ENCODE results near the gene ADAMTS17. TPM values are rescaled to one million over a fixed set of nuclear protein-coding genes. Genes with fewer than 3 reads are reported as not detected.
A peak's percentile ranks its signal among the peaks of the same experiment; 100 is the strongest.

ADAMTS17 gene
- total RNA-seq, 1 experiment from 2014 or later, result 1.5 TPM

DNA sequence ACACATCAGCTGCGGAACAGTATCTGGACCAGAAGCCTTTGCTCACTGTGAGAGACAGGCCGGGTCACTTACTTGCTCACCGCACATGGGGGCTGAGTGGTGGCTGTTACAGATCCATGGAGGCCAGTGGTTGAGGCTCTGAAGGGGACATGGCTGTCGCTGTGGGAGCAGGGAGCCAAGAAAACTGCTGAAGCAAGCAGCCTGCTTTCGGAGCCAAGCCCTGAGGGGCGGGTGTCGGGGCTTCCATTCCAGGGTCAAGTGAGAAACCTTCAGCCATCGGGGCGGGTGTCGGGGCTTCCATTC lies 42.3 kb upstream of the ADAMTS17 start:
- Mint-ChIP-seq H3K27ac (ENCODE audit: unreplicated experiment) (no peak overlapping the region), H3K9me3 (ENCODE audit: unreplicated experiment) (peaks cover 32% of the 10 kb centered on the region), H3K4me3 (ENCODE audit: unreplicated experiment) (no peak overlapping the region), H3K36me3 (ENCODE audit: insufficient read depth, unreplicated experiment) (no peaks in the 10 kb centered on the region), H3K4me1 (ENCODE audit: low read depth, unreplicated experiment) (no peaks in the 10 kb centered on the region), H3K27me3 (ENCODE audit: insufficient read depth, unreplicated experiment) (no peaks in the 10 kb centered on the region)
- no peak overlapping the region for H3K4me3 ChIP-seq (ENCODE audit: low read depth, low read length)
- TF ChIP-seq, protein P1, sequence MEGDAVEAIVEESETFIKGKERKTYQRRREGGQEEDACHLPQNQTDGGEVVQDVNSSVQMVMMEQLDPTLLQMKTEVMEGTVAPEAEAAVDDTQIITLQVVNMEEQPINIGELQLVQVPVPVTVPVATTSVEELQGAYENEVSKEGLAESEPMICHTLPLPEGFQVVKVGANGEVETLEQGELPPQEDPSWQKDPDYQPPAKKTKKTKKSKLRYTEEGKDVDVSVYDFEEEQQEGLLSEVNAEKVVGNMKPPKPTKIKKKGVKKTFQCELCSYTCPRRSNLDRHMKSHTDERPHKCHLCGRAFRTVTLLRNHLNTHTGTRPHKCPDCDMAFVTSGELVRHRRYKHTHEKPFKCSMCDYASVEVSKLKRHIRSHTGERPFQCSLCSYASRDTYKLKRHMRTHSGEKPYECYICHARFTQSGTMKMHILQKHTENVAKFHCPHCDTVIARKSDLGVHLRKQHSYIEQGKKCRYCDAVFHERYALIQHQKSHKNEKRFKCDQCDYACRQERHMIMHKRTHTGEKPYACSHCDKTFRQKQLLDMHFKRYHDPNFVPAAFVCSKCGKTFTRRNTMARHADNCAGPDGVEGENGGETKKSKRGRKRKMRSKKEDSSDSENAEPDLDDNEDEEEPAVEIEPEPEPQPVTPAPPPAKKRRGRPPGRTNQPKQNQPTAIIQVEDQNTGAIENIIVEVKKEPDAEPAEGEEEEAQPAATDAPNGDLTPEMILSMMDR (IDR thresholded peaks at IDR 0.05; ENCODE audit: insufficient read depth in 1 of 2, low read depth in 1 of 2, low read length in 1 of 2, severe bottlenecking in 1 of 2, unreplicated experiment in 1 of 2), result no peak
- intact Hi-C loops (cut with micrococcal nuclease; ENCODE audit: unreplicated experiment), result no loop called here
- no peaks in the 10 kb centered on the region for H3K9me3 ChIP-seq
- BruUV-seq (replicated peaks), result no TSS peak
- no peaks in the 10 kb centered on the region for H3K36me3 ChIP-seq (ENCODE audit: control insufficient read depth, insufficient read depth, low read length)
- no peaks in the 10 kb centered on the region for H3K4me1 ChIP-seq
- POLR2A ChIA-PET, result interaction anchor here (0.5 kb wide), 1 partner anchor 33 kb away, joined by 4 read pairs; no protein-coding TSS in a partner anchor
- CTCF ChIA-PET, result interaction anchor here (1.5 to 1.6 kb wide), 2 partner anchors 34 to 42 kb away, joined by 5 to 12 read pairs; partner anchors contain the start of gene ADAMTS17
- no peaks in the 10 kb centered on the region for H3K27me3 ChIP-seq (replicated peaks; ENCODE audit: control insufficient read depth, insufficient read depth, low read length)
- DNase-seq, result no peak

DNA sequence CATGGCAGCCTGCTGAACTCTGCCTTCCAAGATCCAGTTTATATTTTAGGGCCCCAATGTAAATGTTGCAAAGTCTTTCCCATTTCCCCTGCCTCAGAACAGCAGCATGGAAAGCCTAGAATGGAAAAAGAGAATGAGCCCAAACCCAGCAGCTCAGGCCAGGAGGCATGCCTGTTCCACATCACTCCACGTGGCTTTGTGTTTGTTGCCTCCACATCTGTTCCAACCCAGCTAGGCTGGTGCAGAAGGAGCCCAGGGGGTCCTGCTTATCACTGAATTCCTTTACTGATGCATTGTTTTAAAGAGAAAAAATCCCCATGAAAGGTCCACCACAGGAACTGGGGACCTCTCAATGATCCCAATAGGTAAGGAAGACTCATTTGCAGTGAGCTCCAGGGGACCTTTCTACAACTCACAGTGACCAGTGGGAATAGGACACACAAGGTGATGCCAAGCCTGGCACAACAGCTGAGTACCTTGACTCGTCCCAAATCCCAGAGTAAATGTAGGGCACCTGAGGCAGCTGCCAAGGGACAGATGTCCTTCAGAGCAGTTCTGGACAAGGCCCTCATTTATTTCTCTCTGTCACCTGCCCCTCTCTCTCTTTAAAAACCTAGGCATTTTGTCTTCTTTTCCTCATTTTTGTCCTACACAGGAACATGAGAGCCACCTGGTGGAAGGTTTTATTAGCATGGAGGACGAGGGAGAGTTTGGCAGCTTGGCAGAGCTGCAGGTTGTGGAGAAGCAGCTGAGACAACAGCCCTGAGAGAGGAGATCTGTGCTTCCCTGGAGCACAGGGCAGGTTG lies 41.7 kb upstream of the ADAMTS17 start:
- POLR2A ChIA-PET, result interaction anchor here (0.5 kb wide), 1 partner anchor 32 kb away, joined by 4 read pairs; no protein-coding TSS in a partner anchor
- no peaks in the 10 kb centered on the region for H3K4me1 ChIP-seq
- H3K4me3 Mint-ChIP-seq (ENCODE audit: unreplicated experiment), result no peak overlapping the region
- H3K9me3 ChIP-seq, result no peaks in the 10 kb centered on the region
- no peaks in the 10 kb centered on the region for H3K36me3 ChIP-seq (ENCODE audit: control insufficient read depth, insufficient read depth, low read length)
- no TSS peak for BruUV-seq (replicated peaks)
- no peak overlapping the region for H3K4me3 ChIP-seq (ENCODE audit: low read depth, low read length)
- H3K27ac Mint-ChIP-seq (ENCODE audit: unreplicated experiment), result no peak overlapping the region
- no peaks in the 10 kb centered on the region for H3K27me3 Mint-ChIP-seq (ENCODE audit: insufficient read depth, unreplicated experiment)
- peaks cover 26% of the 10 kb centered on the region for H3K9me3 Mint-ChIP-seq (ENCODE audit: unreplicated experiment)
- peak; percentile 44 to 47 for DNase-seq
- H3K36me3 Mint-ChIP-seq (ENCODE audit: insufficient read depth, unreplicated experiment), result no peaks in the 10 kb centered on the region
- intact Hi-C loops (cut with micrococcal nuclease; ENCODE audit: unreplicated experiment), result loop anchor here (1.0 kb wide), 2 partner anchors 33 to 41 kb away; no protein-coding TSS in a partner anchor
- CTCF ChIA-PET, result interaction anchor here (1.5 to 1.6 kb wide), 2 partner anchors 34 to 41 kb away, joined by 5 to 12 read pairs; partner anchors contain the start of gene ADAMTS17
- H3K4me1 Mint-ChIP-seq (ENCODE audit: low read depth, unreplicated experiment), result no peaks in the 10 kb centered on the region
- H3K27me3 ChIP-seq (replicated peaks; ENCODE audit: control insufficient read depth, insufficient read depth, low read length), result no peaks in the 10 kb centered on the region
- TF ChIP-seq, protein P1 (IDR thresholded peaks at IDR 0.05; ENCODE audit: insufficient read depth in 1 of 2, low read depth in 1 of 2, low read length in 1 of 2, severe bottlenecking in 1 of 2, unreplicated experiment in 1 of 2), result peak; percentile 33 to 63

DNA sequence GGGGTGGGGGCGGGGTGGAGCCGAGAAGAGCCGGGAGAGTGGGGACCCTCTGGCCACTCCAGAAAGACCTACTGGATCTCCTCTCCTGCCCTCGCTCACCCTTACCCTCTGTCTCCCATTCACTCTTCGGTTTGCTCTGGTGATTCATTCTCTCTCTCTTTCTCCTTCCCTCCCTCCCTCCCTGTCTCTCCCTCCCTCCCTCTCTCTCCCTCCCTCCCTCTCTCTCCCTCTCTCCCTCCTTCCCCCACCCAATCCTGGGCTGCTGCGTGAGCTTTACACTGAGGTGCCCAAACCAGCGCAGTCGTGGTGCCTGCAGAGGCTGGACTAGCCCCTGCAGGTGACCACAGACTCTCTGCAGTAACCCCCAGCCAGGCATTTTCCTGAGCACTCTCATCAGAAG lies 32.2 kb upstream of the ADAMTS17 start:
- Mint-ChIP-seq H3K9me3 (ENCODE audit: unreplicated experiment) (peaks cover 9% of the 10 kb centered on the region), H3K27ac (ENCODE audit: unreplicated experiment) (no peak overlapping the region), H3K4me1 (ENCODE audit: low read depth, unreplicated experiment) (no peaks in the 10 kb centered on the region), H3K36me3 (ENCODE audit: insufficient read depth, unreplicated experiment) (no peaks in the 10 kb centered on the region), H3K27me3 (ENCODE audit: insufficient read depth, unreplicated experiment) (no peaks in the 10 kb centered on the region), H3K4me3 (ENCODE audit: unreplicated experiment) (no peak overlapping the region)
- Histone ChIP-seq H3K4me1 (no peaks in the 10 kb centered on the region), H3K4me3 (ENCODE audit: low read depth, low read length) (no peak overlapping the region), H3K27me3 (replicated peaks; ENCODE audit: control insufficient read depth, insufficient read depth, low read length) (no peaks in the 10 kb centered on the region), H3K9me3 (no peaks in the 10 kb centered on the region), H3K36me3 (ENCODE audit: control insufficient read depth, insufficient read depth, low read length) (no peaks in the 10 kb centered on the region)
- intact Hi-C loops (cut with micrococcal nuclease; ENCODE audit: unreplicated experiment), result no loop called here
- no peak for DNase-seq
- BruUV-seq (replicated peaks), result no TSS peak
- ChIA-PET CTCF (no interaction called here), POLR2A (no interaction called here)
- TF ChIP-seq, protein P1 (IDR thresholded peaks at IDR 0.05; ENCODE audit: insufficient read depth in 1 of 2, low read depth in 1 of 2, low read length in 1 of 2, severe bottlenecking in 1 of 2, unreplicated experiment in 1 of 2), result no peak
